Neural cell (in vitro differentiated cells): Measurements from ENCODE around the gene KLC4.

ENCODE experiments used
- EP300 ChIP-seq: fragments of 450-650 bp; conservative IDR thresholded peaks from 2 replicates; pipeline ENCODE4 v1.6.1; 2014; ENCODE audit warnings: antibody characterized with exemption, mild to moderate bottlenecking, moderate library complexity; ENCODE audit not compliant: poor library complexity, severe bottlenecking
- EZH2 ChIP-seq: fragments of 200-600, 300-800 bp; shearing (Covaris generic), sonication (generic); IDR thresholded peaks from 2 replicates; pipeline ENCODE4 v1.6.1; 2014; ENCODE audit warnings: antibody characterized with exemption, low read length, borderline replicate concordance, mild to moderate bottlenecking; ENCODE audit not compliant: insufficient read depth, poor library complexity, severe bottlenecking
- RAD21 ChIP-seq: fragments of 450-650 bp; conservative IDR thresholded peaks from 2 replicates; pipeline ENCODE4 v1.6.1; 2014; ENCODE audit warnings: antibody characterized with exemption, mild to moderate bottlenecking, moderate library complexity
- SMC3 ChIP-seq: fragments of 450-650 bp; conservative IDR thresholded peaks from 2 replicates; pipeline ENCODE4 v1.6.1; 2014; ENCODE audit warnings: antibody characterized with exemption, mild to moderate bottlenecking, moderate library complexity; ENCODE audit not compliant: poor library complexity
- TAF1 ChIP-seq: IDR thresholded peaks from 2 replicates; pipeline ENCODE4 v1.6.1; 2012; ENCODE audit warnings: low read depth
- TF ChIP-seq, protein P1 (sequence below): fragments of 450-650 bp; IDR thresholded peaks from 2 replicates; pipeline ENCODE4 v1.5.1; 2014; ENCODE audit warnings: antibody characterized with exemption, mild to moderate bottlenecking, moderate library complexity; ENCODE audit not compliant: poor library complexity, severe bottlenecking

DNA sequence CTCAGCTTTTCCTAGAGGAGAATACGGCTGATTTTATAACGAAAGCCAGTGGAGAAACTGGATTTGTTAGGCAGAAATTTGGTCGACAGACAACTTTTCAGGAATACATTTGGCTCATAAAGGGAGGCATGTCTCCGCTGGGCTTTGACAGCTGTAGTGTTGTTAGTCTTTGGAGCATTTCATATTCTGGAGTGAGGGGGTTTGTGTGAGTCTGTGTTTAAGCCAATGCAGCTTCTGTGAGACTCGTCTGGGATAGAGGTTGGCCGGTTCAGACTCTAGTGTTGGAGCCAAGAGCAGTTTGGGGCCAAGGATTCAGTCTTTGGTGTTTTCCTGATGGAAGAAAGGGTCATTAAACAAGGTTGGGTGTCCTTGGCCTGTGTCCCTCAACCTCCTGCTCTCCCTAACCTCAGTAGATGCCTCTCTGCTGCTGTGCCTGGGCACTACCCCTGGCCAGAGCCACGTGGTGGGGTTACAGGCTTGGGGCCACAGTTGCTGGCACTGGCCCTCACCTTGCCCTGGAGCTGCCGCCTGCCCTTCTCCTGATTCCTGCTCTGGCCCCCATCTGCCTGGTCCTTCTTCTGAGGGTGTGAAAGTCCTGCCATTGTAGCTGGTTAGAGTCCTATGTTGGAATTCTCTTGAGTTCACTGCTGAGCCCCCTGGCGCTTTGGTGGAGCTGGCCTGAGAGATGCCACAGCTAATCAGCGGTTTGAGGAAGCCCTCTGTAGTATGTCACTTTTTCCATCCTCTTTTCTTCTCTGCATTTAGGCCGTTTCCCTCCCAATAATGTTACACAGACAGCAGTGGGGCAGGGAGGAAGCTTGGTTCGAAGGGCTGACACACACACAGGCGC, 23.6 kb downstream of the KLC4 start:
- TF ChIP-seq, protein P1, sequence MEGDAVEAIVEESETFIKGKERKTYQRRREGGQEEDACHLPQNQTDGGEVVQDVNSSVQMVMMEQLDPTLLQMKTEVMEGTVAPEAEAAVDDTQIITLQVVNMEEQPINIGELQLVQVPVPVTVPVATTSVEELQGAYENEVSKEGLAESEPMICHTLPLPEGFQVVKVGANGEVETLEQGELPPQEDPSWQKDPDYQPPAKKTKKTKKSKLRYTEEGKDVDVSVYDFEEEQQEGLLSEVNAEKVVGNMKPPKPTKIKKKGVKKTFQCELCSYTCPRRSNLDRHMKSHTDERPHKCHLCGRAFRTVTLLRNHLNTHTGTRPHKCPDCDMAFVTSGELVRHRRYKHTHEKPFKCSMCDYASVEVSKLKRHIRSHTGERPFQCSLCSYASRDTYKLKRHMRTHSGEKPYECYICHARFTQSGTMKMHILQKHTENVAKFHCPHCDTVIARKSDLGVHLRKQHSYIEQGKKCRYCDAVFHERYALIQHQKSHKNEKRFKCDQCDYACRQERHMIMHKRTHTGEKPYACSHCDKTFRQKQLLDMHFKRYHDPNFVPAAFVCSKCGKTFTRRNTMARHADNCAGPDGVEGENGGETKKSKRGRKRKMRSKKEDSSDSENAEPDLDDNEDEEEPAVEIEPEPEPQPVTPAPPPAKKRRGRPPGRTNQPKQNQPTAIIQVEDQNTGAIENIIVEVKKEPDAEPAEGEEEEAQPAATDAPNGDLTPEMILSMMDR, result no peak
- no peak for TF ChIP-seq RAD21
- no peak for TF ChIP-seq EZH2
- no peak for TF ChIP-seq TAF1
- TF ChIP-seq SMC3, result no peak
- TF ChIP-seq EP300, result no peak
